ENCODE measurements around the gene PTPN4. TPM values are rescaled to one million over a fixed set of nuclear protein-coding genes. Genes with fewer than 3 reads are reported as not detected.

PTPN4 gene
- total and polyA plus RNA-seq, 9 of the 15 experiments (the other 6 are each of a cell fraction or from before 2014, with no cell fraction given): 5.0 to 32.8 (median 27.3) TPM

GRCh38 chr2:119788752-119789151 is 29.0 kb downstream of the PTPN4 start (continued):
- peak; percentile 82 for TF ChIP-seq ZNF316 (IDR thresholded peaks at IDR 0.05)
- TF ChIP-seq GABPA (tag; conservative IDR thresholded peaks at IDR 0.05; ENCODE audit: low read depth): no peak
- TF ChIP-seq ZBTB5 (IDR thresholded peaks at IDR 0.05): no peak
- peak; percentile 61 for TF ChIP-seq MAFG (tag; conservative IDR thresholded peaks at IDR 0.05)
- no peak for TF ChIP-seq DIDO1 (tag; IDR thresholded peaks at IDR 0.05; ENCODE audit: low read depth)
- no peak for TF ChIP-seq FOSL1 (tag; conservative IDR thresholded peaks at IDR 0.05)

- Histone ChIP-seq H3K9ac (ENCODE audit: insufficient read depth in 1 of 2, low read depth in 2 of 2, low read length in 2 of 2) (no peak overlapping the region), H3K79me2 (ENCODE audit: control insufficient read depth, insufficient read depth, low read length) (peaks cover 44% of the 10 kb centered on the region), H3K4me1 (replicated peaks in 1 of 2; ENCODE audit: control insufficient read depth in 2 of 2, insufficient read depth in 2 of 2, low read length in 2 of 2) (peaks cover 0 to 1% of the 10 kb centered on the region in 2 experiments; a peak in 1 of 5 replicates), H3K36me3 (ENCODE audit: control insufficient read depth, insufficient read depth, low read length) (no peaks in the 10 kb centered on the region), H2AFZ (ENCODE audit: low read depth, low read length) (no peak overlapping the region), H4K20me1 (replicated peaks; ENCODE audit: control insufficient read depth, insufficient read depth, low read length) (no peaks in the 10 kb centered on the region), H3K27me3 (ENCODE audit: control insufficient read depth in 2 of 2, insufficient read depth in 2 of 2, low read length in 2 of 2) (no peaks in the 10 kb centered on the region), H3K9me3 (replicated peaks; ENCODE audit: control insufficient read depth, insufficient read depth, low read depth, low read length) (no peaks in the 10 kb centered on the region), H3K4me3 (no peak overlapping the region), H3K9me1 (ENCODE audit: control insufficient read depth, insufficient read depth, low read length) (no peaks in the 10 kb centered on the region), H3K27ac (ENCODE audit: extremely low read depth, low read depth, low read length) (no peak overlapping the region), H3K4me2 (ENCODE audit: insufficient read depth, low read length) (no peak overlapping the region)
- ATAC-seq (no peak), DNase-seq (ENCODE audit: extremely low read depth in 1 of 4, low spot score in 3 of 4) (no peak), FAIRE-seq (no peak)
- in situ Hi-C loops (cut with MboI) (no loop called here), intact Hi-C loops (cut with micrococcal nuclease) (no loop called here)
- ChIA-PET POLR2A (no interaction called here), CTCF (ENCODE audit: low intra/inter-chr PET ratio) (no interaction called here)
- TF ChIP-seq TBL1XR1 (IDR thresholded peaks at IDR 0.05; ENCODE audit: low read length in 2 of 2) (no peak), ZNF449 (CRISPR knock-in tag; IDR thresholded peaks at IDR 0.05) (no peak), POLR2B (IDR thresholded peaks at IDR 0.05; ENCODE audit: low read depth, partially characterized antibody) (no peak), DACH1 (IDR thresholded peaks at IDR 0.05; ENCODE audit: partially characterized antibody) (no peak), CXXC5 (CRISPR knock-in tag; IDR thresholded peaks at IDR 0.05) (no peak), MED1 (CRISPR knock-in tag; IDR thresholded peaks at IDR 0.05; ENCODE audit: borderline replicate concordance) (no peak), TCF7 (IDR thresholded peaks at IDR 0.05; ENCODE audit: borderline replicate concordance) (no peak), SRF (CRISPR knock-in tag; IDR thresholded peaks at IDR 0.05) (no peak), POLR3A (IDR thresholded peaks at IDR 0.05; ENCODE audit: borderline replicate concordance, extremely low read depth, insufficient read depth, insufficient read length) (no peak), RBM25 (IDR thresholded peaks at IDR 0.05; ENCODE audit: low read depth, low read length, severe bottlenecking) (peak; percentile 43), CBX3 (IDR thresholded peaks at IDR 0.05; ENCODE audit: borderline replicate concordance in 1 of 2, low read length in 2 of 2) (0 out of 3 replicates have a peak, but pooled peaks of 1 of the 2 experiments have one; percentile 27), ZNF354B (CRISPR knock-in tag; IDR thresholded peaks at IDR 0.05) (peak; percentile 90), ZNF507 (tag; conservative IDR thresholded peaks at IDR 0.05) (peak; percentile 98), BCOR (IDR thresholded peaks at IDR 0.05) (no peak)
- no TSS peak for BruUV-seq (replicated peaks)
Measured at GRCh38 chr2:119790466-119790865, 30.7 kb downstream of the PTPN4 start.

Measured in K562 (cell line).